GM21717 (cell line): ENCODE data around the gene LINGO1.

Source experiments
- ATAC-seq: cut with Tn5 transposase; IDR thresholded peaks from one replicate; pipeline ENCODE4 v1.9.1; 2021; ENCODE audit warnings: mild to moderate bottlenecking, moderate library complexity; ENCODE audit not compliant: unreplicated experiment

The LINGO1 gene

DNA sequence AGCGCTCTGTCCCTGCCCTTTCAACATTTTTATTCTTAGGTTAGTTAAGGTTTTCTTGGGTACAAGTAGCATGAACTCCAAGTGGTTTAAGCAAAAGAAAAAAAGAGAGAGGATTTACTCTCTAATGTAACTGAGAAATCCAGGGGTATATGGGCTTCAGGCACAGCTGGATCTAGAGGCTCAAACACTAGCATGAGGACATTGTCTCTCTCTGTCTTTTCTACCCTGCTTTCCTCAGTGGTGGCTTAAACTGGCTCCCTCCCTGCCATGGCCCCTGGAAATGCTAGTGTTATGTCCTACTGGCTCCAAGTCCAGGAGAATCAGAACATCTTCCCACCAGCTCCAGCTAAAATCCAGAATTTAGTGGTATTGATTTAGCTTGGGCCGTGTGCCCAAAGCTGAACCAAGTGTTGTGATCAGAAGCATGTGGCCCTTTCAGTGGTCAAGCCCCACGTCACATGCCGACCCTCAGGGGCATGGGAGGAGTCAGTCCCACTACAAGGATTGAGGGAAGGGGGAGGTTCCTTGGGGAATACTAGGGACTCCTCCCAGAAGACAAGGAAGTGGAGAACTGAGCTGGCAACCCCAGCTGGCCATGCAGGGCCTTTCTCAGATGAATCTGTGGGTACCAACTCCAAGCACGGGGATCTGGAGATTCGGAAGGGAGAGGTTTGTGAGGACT, 58.0 kb downstream of the LINGO1 start:
- ATAC-seq: no peak

DNA sequence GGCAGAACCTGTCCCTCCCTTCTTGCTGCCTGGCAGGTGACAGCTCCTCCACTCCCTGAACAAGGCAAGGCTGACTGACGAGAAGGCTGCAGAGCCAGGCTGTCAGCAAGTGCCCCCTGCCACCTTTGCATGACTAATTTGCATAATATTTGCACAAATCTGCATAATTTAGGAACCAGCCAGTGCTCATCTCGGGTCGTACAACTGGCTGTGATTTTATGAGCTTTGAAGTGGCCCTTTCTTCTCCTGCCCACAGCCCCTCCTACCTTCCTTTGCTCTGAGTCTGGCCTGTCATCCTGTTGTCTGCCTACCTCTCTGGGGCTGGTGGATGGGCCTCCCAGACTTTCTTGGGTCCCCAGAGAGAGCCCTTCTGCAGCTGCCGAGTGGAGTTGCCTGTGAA, 58.9 kb downstream of the LINGO1 start:
- no peak for ATAC-seq

DNA sequence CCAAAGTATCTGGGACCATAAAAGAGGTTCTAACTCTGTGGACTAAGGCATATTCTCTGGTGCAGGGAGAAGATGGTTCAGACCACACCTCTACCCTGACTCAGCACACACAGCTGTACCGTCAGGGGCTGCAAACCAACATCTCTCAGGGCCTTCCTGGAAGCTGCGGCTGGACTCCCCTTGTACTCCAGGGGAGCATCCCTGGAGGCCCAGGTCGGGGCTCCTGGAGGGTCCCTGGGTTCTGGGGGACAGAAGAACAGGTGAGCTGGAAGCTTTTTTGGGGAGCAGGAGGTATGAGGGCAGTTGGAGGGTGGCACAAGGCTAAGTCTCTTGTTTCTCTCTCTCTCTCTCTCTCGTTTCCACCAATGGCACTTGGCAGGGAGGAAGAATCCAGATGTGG, 60.5 kb downstream of the LINGO1 start:
- no peak for ATAC-seq

DNA sequence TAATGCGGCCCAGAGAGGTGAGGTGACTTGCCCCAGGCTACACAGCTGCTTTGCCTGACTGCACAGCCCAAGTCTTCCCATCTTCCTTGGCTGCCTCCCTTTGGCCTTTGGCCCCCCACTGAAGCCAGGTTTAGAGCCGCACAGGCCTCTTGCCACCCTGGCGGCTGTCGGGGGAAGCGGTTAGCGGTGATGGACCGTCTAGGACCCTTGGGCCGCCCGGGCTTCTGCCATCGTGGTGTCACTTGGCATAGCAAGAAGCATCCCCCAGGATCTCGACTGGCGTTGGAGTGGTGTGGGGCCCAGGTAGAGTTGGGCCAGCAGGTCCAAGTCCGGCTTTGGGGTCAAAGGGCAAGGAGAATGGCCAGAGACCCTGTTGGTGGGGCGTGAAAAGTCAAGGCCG, 61.0 kb downstream of the LINGO1 start:
- ATAC-seq: no peak

DNA sequence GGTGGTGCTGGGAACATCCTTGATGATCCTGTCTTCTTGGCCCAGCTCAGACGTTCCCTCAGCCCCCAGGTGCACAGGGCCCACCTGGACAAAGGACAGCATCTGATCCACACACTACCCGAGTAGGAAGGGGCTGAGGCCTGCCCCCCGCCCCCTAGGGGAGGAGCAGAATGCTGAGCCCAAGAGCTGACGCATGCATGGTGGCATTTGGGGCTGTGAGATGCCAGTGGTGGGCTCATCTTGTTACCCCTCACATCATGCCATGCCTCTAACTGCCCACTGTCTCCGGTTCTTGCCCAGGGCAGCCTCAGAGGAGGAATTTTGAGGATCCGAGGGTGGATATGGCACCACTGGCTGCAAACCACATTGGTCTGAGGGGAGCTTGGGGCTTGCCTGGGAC, 61.5 kb downstream of the LINGO1 start:
- ATAC-seq: no peak

DNA sequence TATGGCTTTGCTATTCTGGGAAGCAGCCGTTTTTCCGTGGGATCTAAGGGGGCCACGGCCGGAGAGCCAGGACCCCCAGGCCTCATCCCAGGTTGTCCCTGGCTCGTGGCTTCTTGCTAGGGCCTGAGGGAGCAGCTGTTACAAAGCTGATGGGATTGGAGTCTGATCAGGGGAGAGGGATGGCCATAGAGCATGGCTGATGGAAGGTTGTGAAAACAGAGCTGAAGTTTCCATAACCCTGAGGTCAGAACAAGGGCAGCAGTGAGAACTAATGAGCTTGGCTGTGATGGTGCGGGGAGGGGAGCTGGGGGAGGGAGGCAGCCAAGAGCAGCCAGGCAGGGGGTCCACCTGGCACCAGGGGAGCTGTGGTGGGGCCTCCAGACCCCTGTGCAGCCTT, 63.0 kb downstream of the LINGO1 start:
- ATAC-seq: no peak

DNA sequence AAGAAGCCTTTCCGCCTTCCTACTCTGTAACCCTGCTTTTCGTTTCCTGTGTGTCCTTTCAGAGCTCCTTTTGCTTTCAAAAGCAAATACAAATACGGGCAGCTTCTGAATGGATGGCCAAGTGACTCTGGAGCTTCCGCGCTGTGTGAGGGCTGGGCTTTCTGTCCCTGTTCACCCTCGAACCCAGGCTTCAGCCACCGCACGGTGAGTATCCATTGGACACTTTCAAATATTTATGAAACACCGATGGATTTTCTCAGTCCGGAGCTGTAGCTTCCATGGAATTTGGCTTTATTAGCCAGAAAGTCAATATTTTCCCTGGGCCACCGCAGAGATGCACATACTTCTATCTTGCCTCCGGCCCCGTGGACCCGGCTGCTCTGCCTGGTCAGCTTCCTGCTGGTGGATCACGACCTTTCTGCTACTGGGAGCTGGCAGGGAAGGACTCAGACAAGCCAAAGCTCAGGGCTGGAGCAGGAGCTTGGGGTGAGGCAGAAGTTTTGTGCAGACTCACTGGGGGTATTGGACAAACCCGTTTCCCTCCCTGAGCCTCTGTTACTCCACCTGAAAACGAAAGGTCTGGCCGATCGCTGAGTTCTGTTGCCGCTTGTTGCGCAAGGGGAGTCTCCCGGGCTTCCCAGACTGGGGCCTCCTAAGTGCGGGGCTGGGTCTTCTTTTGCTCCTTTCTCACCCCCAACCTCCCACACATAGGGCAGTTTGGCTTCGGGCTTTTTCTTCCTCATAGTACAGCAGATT, 63.6 kb downstream of the LINGO1 start:
- no peak for ATAC-seq

DNA sequence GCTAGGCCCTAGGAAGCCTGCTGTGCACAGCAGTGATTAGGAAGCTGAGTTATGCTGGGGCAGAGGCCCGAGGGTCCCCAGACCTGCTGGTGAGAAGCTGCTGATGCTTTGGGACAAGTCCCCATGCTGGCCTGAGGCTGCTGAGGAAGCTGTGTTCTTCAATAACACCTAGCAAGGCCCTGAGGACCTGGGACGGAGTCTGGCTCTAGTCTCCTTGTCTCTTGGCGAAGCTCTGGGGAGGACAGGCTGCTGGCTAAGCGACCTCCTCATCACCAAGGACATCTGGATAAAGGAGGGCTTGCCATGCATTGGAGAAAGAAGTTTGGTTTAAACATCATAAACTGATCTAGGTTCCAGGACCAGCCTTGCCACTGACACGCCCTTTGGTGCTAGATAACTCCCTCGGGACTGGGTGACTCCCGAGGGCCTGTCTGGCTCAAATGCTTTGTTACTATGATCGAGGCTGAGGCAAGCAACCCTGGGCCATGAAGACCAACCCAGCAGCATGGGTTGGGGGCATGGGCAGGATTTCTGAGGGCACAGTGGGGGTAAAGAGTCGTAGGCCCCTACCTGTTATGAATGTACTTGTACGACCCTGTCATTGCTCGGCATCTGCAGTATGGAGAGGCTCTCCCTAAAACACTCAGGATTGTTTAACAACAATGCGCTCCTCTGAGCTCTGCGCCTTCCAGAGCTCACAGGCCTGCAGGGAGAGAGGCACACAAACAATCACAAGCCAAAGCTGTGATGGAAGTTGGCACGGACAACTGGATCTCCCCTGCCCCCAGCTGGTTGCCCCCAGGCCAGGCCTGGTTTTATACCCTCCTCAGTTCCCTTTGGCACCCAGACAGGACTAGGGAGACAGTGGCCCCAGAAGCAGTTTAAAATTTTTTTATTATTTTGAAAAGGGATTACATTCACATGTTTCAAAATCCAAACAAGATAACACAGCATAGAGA, 64.4 kb downstream of the LINGO1 start:
- no peak for ATAC-seq

DNA sequence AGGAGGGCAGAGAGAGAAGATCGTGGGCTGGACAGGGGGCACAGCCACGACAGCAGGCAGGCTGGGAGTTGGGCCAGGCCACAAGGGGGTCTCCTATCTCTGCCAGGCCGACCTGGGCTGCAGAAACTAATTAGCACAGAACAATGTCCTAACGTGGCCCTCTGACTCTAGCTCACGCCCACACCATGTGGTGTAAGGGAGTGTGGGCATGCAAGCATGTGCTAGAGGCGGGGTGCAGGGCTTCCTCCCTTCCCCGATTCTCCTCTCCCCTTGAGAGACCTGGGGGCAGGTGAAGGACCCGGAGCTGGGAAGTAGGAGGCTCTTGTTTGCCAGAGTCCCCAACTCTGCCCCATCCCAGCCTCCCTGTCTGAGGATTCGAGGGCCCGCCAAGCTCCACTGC, 65.5 kb downstream of the LINGO1 start:
- no peak for ATAC-seq

DNA sequence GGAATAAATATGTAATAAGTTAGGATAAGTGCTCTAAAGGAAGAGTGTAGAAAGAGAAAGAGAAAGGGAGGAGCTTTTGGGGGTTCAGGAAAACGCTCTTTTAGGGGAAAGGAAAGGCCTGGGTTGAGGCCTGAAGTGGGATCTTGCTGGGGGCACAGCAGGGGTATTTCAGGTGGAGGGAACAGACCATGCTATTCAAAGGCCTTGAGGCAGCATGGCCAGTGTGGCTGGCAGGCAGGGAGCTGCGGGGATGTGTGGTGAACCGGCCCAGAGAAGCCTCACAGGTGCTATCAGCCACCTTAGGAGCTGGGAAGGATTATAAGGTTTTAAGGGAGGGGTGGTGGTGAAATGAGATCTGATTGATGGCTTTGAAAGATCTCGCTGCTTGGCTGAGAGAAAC, 66.6 kb downstream of the LINGO1 start:
- ATAC-seq: no peak

DNA sequence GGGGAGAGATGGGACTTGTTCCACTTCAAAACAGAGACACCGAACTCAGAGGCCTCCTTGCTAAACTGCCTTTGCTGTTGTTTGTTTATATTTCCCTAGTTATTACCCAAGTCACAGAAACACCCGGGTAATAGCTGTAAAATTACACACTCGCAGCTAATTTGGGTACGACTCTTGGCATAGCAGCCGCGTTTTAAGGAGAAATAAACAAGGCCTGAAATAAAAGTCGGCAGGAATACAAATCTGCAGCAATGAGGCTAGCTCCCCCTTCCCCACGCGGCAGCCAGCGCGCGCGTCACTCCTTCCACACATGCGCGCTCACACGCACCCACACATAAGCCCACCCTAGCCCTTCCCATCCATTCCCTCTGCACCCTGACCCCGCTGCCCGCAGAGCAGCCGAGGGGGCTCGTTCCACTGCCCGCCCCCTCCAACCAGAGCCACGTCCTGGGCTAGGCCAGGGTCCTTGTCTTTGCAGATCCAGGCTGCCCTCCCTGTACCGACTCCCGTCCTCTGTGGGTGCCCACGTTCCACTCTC, 67.3 kb downstream of the LINGO1 start:
- no peak for ATAC-seq

DNA sequence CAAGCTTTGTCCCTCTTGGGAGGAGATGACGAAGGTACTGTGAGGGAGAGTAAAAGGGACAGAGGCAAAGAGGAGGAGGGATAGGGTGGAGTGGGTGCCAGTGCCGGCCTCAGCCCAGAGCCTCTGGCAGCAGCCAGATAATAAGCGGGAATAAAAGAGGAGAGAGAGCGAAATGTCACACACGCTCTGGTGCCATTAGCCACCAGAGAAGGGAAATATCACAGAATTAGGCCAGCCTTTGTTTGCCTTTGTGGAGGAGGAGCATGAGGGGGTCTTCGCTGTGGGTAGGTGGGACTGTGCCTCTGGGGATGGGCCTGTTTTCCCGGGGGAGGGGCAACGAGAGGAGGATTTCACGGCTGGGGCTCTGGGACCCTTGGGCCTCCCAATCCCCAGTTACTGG, 67.8 kb downstream of the LINGO1 start:
- no peak for ATAC-seq

DNA sequence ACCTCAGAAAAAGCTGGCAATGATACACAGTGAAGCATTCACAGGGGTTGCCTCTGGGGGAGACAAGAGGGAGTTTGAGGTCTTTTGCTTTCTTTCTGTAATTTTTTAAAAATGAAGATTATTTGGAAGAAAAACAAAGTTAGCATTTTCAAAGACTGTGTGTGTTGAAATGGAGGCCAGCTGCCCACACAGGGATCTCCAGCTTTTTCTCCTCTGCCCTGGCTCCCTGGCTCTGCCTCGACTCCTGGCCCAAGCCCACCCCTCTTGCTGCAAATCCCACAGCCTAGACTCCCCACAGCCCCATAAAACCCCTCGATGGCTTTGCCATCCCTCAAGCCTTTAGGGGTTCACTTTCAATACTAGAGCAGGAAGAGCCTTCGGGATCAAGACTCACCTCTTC, 68.4 kb downstream of the LINGO1 start:
- no peak for ATAC-seq

DNA sequence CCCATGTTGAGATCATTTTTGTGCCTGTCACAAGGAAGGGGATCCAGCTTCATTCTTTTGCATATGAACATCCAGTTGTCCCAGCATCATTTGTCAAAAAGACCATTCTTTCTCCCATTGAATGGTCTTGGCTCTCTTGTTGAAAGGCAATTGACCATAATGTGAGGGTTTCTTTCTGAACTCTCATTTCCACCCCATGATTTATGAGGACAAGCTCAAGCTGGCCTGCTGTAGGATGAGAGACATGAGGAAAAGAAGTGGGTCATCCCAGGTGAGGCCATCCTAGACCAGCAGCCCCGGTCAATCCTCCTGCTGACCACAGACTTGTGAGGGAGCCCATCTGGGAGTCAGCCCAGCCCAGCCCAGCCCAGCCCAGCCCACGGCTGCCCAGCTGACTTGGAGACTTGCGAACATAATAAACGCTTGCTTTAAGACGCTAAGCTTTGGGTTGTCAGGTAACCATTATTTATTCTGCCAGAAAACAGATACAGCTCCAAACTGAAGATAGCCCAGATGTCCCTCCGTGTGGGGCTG, 69.0 kb downstream of the LINGO1 start:
- no peak for ATAC-seq
